SKM-1 (cell line): Measurements from ENCODE around the gene ITPRIPL2.

Source experiments
- DNase-seq: peaks from one replicate; lab custom pipeline; 2025; ENCODE audit not compliant: unreplicated experiment; lab: John Stamatoyannopoulos, UW

The ITPRIPL2 gene

GRCh38 chr16:19113577-19114358, at the start of gene ITPRIPL2:
Gene ITPRIPL2, plus strand, starts transcription at chr16:19113964. Its CDS starts 498 bp downstream, at chr16:19114462.
- no peak for DNase-seq

- DNase-seq = no peak
These were observed 46.8 kb upstream of the ITPRIPL2 start for GRCh38 chr16:19066988-19067348.

GRCh38 chr16:19067349-19068236, 46.2 kb upstream of the ITPRIPL2 start, which contains the start of gene COQ7:
Gene COQ7, plus strand, starts transcription at chr16:19067614. Its CDS starts 51 bp downstream, at chr16:19067665.
- DNase-seq = peak; percentile 94

- no peak for DNase-seq
These were observed 45.4 kb upstream of the ITPRIPL2 start for GRCh38 chr16:19068237-19068815.

GRCh38 chr16:19071811-19072777, 41.7 kb upstream of the ITPRIPL2 start:
- no peak for DNase-seq

- no peak for DNase-seq
These were observed 40.4 kb upstream of the ITPRIPL2 start for GRCh38 chr16:19073344-19073743.

- no peak for DNase-seq
These were observed 39.9 kb upstream of the ITPRIPL2 start for GRCh38 chr16:19073863-19074262.

GRCh38 chr16:19075511-19075910, 38.3 kb upstream of the ITPRIPL2 start:
- no peak for DNase-seq

GRCh38 chr16:19077879-19078278, 35.9 kb upstream of the ITPRIPL2 start:
- no peak for DNase-seq

- DNase-seq = no peak
These were observed 30.1 kb upstream of the ITPRIPL2 start for GRCh38 chr16:19083670-19084069.

- DNase-seq = no peak
These were observed 29.6 kb upstream of the ITPRIPL2 start for GRCh38 chr16:19084139-19084538.

GRCh38 chr16:19084879-19085278, 28.9 kb upstream of the ITPRIPL2 start:
- no peak for DNase-seq

GRCh38 chr16:19085679-19086200, 28.0 kb upstream of the ITPRIPL2 start:
- DNase-seq = no peak

GRCh38 chr16:19086322-19087199, 27.2 kb upstream of the ITPRIPL2 start:
- peak; percentile 48 for DNase-seq

- no peak for DNase-seq
These were observed 25.3 kb upstream of the ITPRIPL2 start for GRCh38 chr16:19088341-19088916.

GRCh38 chr16:19089410-19089955, 24.3 kb upstream of the ITPRIPL2 start:
- DNase-seq = no peak

GRCh38 chr16:19090916-19091315, 22.8 kb upstream of the ITPRIPL2 start:
- no peak for DNase-seq

GRCh38 chr16:19092653-19093410, 20.9 kb upstream of the ITPRIPL2 start:
- DNase-seq = no peak
